NCI-H1436 (cell line): ENCODE data around the gene PPARA.

ENCODE experiments used
- DNase-seq: peaks from one replicate; lab custom pipeline; 2025; lab: John Stamatoyannopoulos, UW

The PPARA gene

DNA sequence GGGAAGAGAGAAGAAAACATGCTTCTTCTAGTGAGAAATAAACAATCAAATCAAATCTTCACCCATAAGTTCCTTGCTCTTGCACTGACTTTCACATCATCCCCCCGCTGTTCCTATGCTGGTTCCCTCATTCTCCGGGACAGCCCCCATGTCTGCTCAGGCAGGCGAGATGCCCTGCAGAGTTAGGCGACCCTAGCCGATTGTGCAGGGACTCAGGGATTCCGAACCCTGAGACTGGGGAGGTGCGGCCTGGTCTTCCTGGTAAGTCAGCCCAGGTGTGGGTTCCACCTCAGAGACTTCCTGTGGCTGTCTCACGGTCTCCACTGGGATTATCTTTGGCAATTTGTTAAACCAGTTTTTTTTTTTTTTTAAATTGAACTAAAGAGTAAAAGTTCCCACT lies 124.1 kb downstream of the PPARA start:
- DNase-seq: no peak

DNA sequence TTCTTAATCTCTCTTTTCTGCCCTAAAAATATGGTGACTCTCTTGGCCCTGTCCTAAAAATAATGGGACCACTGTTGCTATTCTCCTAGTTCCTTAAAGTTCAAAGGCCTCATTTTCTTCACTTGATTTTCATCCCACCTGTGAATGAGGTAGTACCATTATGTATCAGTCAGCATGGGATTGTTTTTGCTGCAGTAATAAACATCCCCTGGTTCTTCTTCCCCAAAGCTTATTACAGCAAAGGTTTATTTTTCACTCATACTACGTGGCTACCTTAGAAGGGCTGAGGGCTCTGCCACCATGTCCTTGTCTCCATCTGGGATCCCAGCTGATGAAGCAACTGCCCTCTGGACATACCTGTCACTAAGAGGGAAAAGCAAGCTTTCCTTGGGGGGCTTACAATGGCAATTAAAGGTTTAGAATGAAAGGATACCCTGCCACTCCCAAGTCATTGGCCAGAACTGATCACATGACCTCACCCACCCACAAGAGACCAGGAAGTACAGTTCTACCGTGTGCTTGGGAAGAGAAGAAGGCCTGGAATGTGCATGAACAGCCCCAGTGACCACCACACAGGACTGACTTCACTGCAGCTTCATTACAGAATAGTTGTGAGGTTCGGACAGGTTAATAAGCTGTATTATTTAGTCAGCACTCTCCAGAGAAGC lies 125.3 kb downstream of the PPARA start:
- DNase-seq: no peak

DNA sequence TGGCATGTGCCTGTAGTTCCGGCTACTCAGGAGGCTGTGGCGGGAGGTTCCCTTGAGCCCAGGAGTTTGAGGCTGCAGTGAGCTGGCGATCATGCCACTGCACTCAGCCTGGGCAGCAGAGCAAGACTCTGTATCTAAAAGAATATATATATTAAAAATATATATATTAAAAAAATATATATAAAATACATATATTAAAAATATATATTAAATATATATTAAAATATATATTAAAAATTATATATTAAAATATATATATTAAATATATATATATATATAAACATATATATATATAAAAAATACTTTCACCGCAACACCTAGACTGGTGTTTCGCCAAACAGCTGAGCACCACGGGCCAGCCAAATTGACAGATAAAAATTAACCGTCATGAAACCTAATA lies 126.2 kb downstream of the PPARA start:
- DNase-seq: no peak

DNA sequence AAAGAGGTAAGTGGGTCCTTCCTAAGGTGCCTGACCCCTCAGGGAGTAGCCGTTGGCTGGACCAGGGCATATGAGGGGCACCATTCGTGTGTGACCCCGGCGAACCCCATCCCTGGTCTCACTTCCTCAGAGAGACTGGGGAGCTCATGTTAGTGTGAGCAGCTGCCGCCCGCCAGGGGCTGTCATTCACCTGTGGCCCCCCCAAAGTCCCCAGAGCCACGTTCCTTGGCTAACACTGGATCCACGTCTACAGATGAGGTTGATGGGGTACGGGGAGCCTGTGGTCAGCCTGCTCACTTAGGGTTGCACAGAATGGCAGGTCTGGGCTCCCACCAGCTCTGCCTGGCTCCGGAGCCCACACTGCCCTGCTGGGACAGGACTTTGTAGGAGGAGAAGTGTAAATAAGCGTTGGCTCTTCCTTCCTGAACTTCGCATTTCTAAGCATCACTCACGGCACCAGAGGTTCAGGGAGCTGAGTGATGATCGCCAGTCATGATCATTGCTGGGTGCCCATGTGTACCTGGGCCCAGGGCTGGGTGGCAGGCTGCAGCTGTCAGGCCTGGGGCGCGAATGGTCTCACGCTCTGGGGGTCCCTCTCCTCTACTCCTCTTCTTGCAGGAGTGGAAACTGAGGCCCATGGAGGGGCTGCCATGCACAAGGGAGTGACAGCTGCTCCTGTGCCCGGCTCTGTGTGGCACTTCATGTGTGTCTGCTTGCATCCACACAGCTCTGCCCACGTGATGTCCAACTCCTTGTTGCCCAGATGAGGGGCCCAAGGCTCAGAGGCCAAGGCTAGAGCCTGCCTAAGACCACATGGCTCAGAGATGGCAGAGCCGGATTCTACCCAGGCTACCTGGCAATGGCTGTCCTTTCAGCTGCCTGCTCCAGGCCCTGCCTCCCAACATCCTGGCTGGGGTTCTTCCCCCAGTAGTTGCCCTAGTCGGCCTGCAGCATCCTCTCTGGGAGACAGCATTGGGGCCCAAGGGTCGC lies 128.6 kb downstream of the PPARA start:
- no peak for DNase-seq

DNA sequence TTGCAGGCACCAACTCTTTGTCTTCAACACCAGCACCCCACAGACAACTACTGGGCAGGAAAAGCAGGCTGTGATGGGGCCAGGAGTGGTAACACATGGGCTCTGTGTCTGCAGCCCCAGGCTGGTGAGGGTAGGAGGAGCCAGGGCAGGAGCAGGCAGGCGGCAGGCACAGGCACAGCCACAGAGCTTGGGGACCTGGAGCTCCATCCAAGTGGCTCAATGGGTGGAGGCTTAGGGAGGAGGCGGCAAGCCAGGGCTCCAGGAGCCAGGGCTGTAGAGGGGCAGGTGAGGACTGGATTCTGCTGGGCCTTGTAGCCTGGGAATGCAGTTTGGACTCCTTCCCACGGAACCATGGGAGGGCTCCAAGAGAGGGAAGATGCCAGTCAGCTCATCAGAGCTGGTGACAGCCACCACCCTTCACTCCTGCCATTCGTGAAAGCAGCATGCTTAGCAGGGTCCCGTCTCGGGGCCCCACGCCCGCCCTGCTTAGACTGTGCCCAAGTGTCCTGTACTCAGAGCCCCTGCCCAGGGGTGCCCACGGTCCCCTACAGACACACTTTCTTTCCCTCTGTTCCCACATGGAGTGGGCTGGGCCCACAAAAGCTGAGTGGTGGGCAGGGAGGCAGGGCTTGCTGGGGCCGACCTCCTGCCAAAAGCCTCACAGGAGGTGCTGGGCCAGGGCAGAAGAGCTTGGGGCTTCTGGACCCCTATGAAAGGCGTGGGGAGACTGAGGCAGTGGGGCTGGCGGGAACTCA lies 129.9 kb downstream of the PPARA start:
- no peak for DNase-seq

DNA sequence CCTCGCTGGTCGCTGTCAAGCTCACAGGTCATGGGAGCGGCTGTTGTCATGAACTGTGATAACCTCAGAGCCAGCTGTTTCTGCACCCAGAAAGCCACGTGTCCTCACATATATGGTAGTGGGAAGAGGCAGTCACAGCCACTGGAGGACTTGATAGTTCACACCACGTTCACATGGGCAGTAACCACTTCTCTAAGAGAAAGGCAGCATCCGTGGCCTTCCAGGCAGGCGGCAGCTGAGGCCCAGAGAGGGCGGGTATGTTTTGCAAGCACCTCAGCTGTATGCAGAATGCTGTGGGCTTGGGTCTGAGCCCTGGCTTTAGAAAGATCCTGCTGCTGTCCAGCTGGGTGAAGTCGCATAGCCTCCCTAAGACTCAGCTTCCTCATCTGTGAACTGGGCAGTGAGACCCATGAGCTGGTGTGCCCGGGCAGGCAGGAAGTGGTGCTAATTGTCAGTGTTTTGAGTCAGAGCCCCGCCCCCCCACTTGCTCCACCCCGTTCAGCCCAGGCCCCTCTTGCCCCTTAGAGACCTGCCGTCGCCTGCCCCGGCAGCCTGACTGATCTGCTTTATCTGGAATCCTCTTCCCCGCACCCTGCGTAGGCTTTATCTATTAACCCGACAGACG lies 130.8 kb downstream of the PPARA start:
- DNase-seq: no peak

DNA sequence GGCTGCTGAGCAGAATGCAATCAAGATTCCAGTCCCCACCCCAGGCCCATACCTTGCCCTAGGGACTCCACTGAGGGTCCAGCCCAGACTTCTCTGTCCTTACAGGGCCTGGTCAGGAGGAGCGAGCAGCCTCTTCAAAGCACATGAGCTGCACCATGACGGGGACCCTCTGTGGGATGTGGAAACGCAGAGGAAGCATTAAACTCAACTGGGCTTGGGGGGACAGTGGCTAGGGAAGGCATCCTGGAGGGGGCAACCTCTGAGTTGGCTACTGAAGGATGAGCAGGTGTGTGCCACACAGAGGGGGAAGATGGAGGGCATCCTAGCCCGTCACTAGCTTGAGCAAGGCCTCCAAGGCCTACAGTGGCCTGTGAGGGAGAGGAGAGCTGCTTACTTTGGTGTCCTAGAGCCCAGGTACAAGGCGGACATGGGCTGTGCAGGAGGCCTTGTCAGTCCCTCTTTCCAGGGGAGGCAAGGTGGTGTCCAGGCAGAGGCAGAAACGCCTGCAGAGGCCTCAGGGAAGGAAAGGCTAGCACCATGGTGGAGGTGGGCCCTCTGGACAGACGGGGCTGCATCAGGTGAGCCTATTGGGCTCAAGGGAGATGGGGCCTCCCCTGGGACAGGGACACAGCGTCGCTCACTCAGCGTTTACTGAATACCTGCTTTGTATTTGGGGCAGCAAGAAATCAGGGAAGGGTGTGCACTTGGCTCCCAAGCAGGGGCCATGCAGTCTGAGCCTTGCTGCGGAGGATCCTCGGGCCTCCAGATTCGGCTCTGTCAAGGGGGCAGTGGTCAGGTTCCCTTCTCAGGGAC lies 131.7 kb downstream of the PPARA start:
- DNase-seq: no peak

DNA sequence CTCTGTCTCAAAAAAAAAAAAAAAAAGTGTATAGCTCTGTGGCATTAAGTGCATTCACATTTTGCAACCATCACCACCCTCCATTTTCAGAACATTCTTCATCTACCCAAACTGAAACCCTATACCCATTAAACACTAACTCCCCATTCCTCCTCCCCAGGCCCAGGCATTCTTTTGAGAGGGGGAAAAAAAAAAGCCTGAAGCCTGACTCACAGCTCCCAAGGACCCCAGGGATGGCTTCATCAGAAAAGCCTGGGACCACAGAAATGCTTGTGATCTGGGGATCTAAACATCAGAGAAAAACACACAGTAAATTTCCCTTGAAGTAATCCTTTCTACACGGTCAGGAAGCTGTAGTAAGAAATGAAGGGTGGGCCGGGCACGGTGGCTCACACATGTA lies 135.7 kb downstream of the PPARA start:
- DNase-seq: no peak

DNA sequence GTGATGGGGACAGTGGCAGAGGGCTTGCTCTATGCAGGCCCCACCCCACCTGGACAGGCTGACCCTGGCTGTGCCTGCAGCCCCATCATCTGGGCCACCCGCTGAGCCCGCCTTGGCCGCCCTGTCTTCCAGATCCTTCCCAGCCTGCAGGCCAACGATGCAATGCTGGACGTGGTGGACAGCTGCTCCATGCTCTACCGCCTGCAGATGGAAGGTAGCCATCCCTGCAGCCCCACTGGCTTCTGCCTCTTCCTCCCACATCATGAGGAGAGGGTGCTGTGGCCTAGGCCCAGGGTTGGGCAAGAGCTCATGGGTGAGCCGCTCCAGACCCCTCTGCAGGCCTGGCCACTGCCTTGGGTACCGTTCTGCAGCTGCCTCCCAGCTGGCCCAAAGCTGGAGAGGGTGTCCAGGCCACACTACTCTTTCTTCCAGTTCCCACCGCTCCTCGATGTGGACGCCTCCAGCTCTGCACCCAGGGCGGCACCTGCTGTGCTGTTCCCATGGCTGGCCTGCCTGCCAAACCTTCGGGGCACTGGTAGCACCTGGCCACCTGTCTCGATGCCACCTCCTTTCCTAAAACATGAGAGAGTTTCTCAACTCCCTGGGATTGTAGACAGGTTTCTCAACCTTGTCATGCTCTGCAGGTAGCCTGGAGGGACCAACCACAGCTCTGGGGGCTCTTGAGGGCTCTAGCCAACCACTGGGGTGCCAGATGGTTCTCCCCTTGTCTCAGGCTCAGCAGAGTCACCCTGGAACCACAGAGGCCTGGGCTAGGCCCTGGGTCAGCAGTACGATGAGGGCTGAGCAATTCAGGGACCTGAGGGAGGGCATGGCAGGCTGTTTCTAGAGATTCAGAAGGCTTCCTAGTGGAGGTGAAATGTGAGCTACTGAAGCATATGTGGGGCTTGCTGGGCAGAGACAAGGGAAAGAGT lies 136.9 kb downstream of the PPARA start:
- no peak for DNase-seq

DNA sequence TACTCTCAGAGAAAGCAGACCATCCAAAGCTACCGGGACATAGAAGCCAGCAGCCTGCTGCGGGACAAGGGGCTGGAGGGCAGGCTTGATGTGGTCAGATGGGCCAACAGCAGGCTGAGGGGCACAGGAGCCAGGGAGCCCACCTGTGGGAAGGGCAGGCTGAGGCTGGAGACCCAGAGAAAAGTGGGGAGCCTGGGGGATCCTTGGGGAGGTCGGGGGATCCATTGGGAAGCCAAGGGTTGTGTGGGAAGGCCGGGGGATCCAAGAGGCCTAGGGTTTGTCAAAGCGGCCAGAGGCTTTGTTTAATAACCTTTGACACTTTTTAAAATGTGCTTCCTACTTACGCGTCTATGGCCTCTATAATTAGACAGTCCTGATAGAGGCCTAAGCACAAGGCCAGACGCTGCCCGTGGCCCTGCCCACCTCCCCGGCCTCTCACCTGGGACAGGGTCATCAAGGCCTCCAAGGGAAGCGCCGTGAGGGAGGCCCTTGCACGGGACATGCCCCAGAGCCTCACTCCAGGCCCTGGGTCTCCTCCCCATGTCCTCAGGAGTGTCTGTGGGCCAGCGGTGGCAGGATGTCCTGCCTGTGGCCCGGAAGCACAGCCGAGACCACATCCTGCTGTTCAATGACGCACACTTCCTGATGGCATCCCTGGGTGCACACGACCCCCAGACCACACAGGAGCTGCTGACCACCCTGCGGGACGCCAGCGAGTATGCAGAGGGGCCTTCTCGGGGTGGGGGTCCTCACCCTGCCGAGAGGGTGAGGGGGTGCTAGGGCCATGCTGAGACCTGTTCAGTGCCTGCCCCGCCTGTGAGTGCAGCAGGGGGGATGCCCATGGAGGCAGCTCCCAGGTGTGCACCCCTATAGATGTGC lies 137.8 kb downstream of the PPARA start:
- DNase-seq: no peak

DNA sequence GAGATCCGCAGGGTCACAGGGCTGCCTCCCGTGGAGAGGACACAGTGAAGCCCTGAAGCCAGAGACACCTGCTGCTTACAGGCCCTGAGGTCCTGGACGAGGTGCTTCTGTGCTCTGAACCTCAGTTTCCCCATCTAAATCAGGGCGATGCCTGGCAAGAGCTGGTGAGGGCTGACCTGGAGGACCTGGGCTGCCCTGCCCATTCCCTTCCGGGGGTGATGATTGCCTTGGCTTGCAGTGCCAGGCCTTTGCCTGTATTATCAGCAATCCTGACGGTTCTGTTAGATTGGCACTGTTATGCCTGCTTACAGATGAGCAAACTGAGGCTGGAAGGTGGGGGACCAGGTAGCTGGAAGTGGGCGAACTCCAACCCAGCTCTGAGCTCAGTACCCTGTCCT lies 138.5 kb downstream of the PPARA start:
- no peak for DNase-seq

DNA sequence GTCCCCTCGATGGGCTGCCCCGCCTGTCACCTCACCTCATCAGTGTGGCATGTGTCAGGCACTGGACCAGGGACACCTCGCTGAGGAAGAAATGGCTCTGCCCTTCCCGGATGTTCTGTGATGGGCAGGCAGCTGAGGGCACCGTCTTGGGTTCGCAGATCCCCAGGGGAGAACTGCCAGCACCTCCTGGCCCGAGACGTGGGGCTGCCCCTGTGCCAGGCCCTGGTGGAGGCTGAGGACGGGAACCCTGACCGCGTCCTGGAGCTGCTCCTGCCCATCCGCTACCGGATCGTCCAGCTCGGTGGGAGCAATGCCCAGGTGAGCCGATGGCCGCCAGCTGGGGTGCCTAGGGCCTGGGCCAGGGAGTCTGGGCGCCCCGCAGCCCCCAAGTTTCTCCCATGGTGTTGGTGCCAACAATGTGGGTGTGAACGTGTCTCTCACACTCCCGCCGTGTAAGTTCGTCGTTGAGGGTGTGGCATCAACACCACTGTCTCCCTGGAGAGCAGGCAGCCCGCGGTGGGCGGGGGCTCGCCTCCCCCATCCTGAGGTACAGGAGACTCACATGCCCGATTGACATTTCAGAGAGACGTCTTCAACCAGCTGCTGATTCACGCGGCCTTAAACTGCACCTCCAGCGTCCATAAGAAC lies 139.0 kb downstream of the PPARA start:
- DNase-seq: no peak

DNA sequence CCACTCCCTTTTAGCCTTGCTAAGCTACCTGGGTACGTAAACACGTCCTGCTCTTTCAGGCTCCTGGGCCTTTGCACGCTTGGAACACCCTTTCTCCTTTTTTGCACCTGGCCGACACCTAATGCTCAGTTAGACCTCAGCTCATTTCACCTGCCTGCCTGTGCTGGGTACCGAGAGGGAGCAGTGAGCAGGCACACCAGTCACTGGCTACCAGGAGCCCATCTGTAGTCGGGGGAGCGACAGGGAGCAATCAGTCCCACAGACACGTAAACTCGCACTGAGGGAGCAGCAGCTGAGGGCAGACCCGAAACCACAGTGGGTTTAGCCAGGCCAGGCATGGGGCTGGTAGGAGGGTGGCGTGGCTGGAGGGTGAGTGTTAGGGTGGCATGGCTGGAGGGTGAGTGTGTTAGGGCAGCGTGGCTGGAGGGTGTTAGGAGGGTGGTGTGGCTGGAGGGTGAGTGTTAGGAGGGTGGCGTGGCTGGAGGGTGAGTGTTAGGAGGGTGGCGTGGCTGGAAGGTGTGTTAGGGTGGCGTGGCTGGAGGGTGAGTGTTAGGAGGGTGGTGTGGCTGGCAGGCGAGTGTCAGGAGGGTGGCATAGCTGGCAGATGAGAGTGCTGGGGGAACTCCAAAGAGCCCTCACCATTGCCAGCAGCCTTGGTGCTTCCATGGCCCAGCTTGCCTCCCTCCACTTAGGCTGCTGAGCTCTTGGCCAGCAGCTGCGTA lies 140.0 kb downstream of the PPARA start:
- DNase-seq: no peak

DNA sequence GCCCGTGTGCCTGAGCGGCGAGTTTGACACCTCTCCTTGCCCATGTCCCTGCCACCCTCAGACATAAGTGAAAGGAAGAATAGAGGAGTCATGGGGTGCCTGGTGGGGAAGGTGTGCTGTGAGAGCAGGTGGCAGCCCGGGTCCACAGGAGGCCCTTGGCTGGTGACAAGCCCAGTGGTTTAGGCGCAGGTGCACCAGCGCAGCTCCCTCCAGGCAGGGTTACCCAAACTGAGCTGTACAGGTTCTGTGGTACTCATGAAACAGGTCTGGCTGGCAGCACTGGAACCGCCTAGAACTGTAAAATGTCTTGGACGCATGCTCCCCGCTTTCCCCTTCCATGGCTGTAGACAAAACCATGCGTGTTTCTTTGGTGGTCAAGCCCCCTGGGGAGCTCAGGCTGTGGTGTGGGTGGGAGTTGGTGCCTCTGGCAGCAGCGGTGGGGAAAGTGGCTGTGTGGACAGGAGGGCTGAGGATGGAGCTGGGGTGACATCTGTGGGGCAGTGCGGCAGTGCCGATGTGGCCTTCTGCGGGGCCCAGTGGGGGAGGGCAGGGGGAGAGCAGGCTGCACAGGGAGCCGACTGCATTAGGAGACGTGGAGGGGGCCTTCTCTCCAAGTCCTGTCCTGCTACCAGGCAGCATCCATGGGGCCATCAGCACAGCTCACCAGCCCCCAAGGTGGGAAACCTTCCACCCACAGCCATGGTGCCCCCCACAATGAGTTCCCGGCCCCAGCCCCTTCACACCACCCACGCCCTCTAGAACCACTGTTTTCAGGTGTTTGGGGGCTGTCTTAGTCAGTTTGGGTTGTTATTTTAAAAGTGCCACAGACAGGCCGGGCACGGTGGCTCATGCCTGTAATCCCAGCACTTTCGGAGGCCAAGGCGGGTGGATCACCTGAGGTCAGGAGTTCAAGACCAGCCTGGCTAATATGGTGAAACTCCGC lies 140.8 kb downstream of the PPARA start:
- DNase-seq: no peak

DNA sequence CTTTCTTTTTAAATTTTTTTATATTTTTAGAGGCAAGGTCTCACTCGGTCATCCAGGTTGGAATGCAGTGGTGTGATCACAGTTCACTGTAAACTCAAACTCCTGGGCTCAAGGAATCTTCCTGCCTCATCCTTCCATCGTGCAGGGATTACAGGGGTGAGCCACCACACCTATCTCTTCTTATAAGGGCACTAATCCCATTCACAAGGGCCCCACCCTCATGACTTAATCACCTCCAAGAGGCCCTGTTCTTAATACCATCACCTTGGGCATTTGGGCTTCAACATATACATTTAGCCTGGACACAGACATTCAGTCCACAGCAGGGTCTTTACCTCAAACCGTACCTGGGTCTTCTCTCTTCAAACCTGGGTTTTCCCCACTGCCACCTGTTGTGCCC lies 141.8 kb downstream of the PPARA start:
- DNase-seq: no peak

DNA sequence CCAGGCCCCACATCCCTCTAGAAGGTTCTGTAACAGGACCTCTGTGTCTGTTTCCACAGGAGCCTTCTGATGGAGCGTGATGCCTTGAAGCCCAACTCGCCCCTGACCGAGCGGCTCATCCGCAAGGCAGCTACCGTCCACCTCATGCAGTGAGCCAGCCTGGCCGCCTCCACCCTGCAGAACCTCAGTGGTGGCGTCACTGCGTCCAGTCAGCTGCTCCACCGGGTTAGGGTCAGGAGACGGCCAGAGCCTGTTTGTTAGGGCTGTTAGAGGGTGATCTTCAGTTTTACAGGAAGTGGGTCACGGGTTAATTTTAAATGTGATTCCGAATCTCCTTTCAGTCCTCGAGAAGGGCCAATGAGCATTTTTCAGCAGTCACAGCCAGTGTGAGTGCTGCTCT lies 142.4 kb downstream of the PPARA start:
- no peak for DNase-seq
